ENCODE measurements around the gene VWDE.

VWDE gene

GRCh38 chr7:12327922-12328321 is 75.7 kb downstream of the VWDE start:
- H3K4me3 ChIP-seq (ENCODE audit: low read length): no peak overlapping the region
- DNase-seq: no peak
- no peaks in the 10 kb centered on the region for H3K9me3 ChIP-seq (replicated peaks; ENCODE audit: insufficient read depth, low read length)
- no peaks in the 10 kb centered on the region for H4K20me1 ChIP-seq (ENCODE audit: insufficient read depth, low read length)
- H3K36me3 ChIP-seq (replicated peaks; ENCODE audit: insufficient read depth, low read length): no peaks in the 10 kb centered on the region
- H3F3A ChIP-seq (ENCODE audit: insufficient read depth, low read length): no peaks in the 10 kb centered on the region
- H3K27ac ChIP-seq (ENCODE audit: low read length): no peak overlapping the region
- no peak for TF ChIP-seq CTCF (IDR thresholded peaks at IDR 0.05; ENCODE audit: low read length)
- H3K9me2 ChIP-seq (replicated peaks; ENCODE audit: insufficient read depth, low read length): no peaks in the 10 kb centered on the region
- H3K4me2 ChIP-seq (ENCODE audit: low read depth, low read length): no peak overlapping the region
- no peaks in the 10 kb centered on the region for H3K79me2 ChIP-seq (ENCODE audit: low read length)
- H3K4me1 ChIP-seq (ENCODE audit: low read length): no peaks in the 10 kb centered on the region
- no peak overlapping the region for H2AFZ ChIP-seq (ENCODE audit: low read length)
- no peak overlapping the region for H3K9ac ChIP-seq (ENCODE audit: low read length)
- no peaks in the 10 kb centered on the region for H3K27me3 ChIP-seq (replicated peaks; ENCODE audit: insufficient read depth, low read length)

GRCh38 chr7:12325646-12326045 is 78.0 kb downstream of the VWDE start:
- Histone ChIP-seq H2AFZ (ENCODE audit: low read length) (no peak overlapping the region), H3K4me2 (ENCODE audit: low read depth, low read length) (no peak overlapping the region), H3K9me3 (replicated peaks; ENCODE audit: insufficient read depth, low read length) (no peaks in the 10 kb centered on the region), H3K36me3 (replicated peaks; ENCODE audit: insufficient read depth, low read length) (no peaks in the 10 kb centered on the region), H3K27ac (ENCODE audit: low read length) (no peak overlapping the region), H4K20me1 (ENCODE audit: insufficient read depth, low read length) (no peaks in the 10 kb centered on the region), H3K79me2 (ENCODE audit: low read length) (no peaks in the 10 kb centered on the region), H3K9ac (ENCODE audit: low read length) (no peak overlapping the region), H3F3A (ENCODE audit: insufficient read depth, low read length) (no peaks in the 10 kb centered on the region), H3K4me1 (ENCODE audit: low read length) (no peaks in the 10 kb centered on the region), H3K9me2 (replicated peaks; ENCODE audit: insufficient read depth, low read length) (no peaks in the 10 kb centered on the region), H3K27me3 (replicated peaks; ENCODE audit: insufficient read depth, low read length) (no peaks in the 10 kb centered on the region), H3K4me3 (ENCODE audit: low read length) (no peak overlapping the region)
- no peak for DNase-seq
- TF ChIP-seq EZH2phosphoT487 (IDR thresholded peaks at IDR 0.05; ENCODE audit: low read length) (no peak), CTCF (IDR thresholded peaks at IDR 0.05; ENCODE audit: low read length) (no peak), EZH2 (optimal IDR thresholded peaks at IDR 0.05; ENCODE audit: low read depth, low read length) (no peak)

GRCh38 chr7:12323415-12323814 is 80.2 kb downstream of the VWDE start:
- Histone ChIP-seq H3K9me3 (replicated peaks; ENCODE audit: insufficient read depth, low read length) (no peaks in the 10 kb centered on the region), H3K27me3 (replicated peaks; ENCODE audit: insufficient read depth, low read length) (no peaks in the 10 kb centered on the region), H2AFZ (ENCODE audit: low read length) (no peak overlapping the region), H3F3A (ENCODE audit: insufficient read depth, low read length) (no peaks in the 10 kb centered on the region), H3K4me1 (ENCODE audit: low read length) (no peaks in the 10 kb centered on the region), H4K20me1 (ENCODE audit: insufficient read depth, low read length) (no peaks in the 10 kb centered on the region), H3K27ac (ENCODE audit: low read length) (no peak overlapping the region), H3K36me3 (replicated peaks; ENCODE audit: insufficient read depth, low read length) (no peaks in the 10 kb centered on the region), H3K9me2 (replicated peaks; ENCODE audit: insufficient read depth, low read length) (no peaks in the 10 kb centered on the region), H3K4me3 (ENCODE audit: low read length) (no peak overlapping the region), H3K79me2 (ENCODE audit: low read length) (no peaks in the 10 kb centered on the region), H3K9ac (ENCODE audit: low read length) (no peak overlapping the region), H3K4me2 (ENCODE audit: low read depth, low read length) (no peak overlapping the region)
- no peak for TF ChIP-seq CTCF (IDR thresholded peaks at IDR 0.05; ENCODE audit: low read length)
- TF ChIP-seq EZH2 (optimal IDR thresholded peaks at IDR 0.05; ENCODE audit: low read depth, low read length): no peak
- no peak for TF ChIP-seq EZH2phosphoT487 (IDR thresholded peaks at IDR 0.05; ENCODE audit: low read length)
- DNase-seq: no peak

- no peak overlapping the region for H3K4me2 ChIP-seq (ENCODE audit: low read depth, low read length)
- TF ChIP-seq EZH2phosphoT487 (IDR thresholded peaks at IDR 0.05; ENCODE audit: low read length) (no peak), CTCF (IDR thresholded peaks at IDR 0.05; ENCODE audit: low read length) (no peak), EZH2 (optimal IDR thresholded peaks at IDR 0.05; ENCODE audit: low read depth, low read length) (no peak)
- no peak overlapping the region for H2AFZ ChIP-seq (ENCODE audit: low read length)
- no peak overlapping the region for H3K9ac ChIP-seq (ENCODE audit: low read length)
- no peak for DNase-seq
- H3K9me2 ChIP-seq (replicated peaks; ENCODE audit: insufficient read depth, low read length): no peaks in the 10 kb centered on the region
- no peaks in the 10 kb centered on the region for H3K9me3 ChIP-seq (replicated peaks; ENCODE audit: insufficient read depth, low read length)
- no peaks in the 10 kb centered on the region for H3F3A ChIP-seq (ENCODE audit: insufficient read depth, low read length)
- no peaks in the 10 kb centered on the region for H3K4me1 ChIP-seq (ENCODE audit: low read length)
- no peaks in the 10 kb centered on the region for H3K79me2 ChIP-seq (ENCODE audit: low read length)
- no peaks in the 10 kb centered on the region for H3K36me3 ChIP-seq (replicated peaks; ENCODE audit: insufficient read depth, low read length)
- no peaks in the 10 kb centered on the region for H4K20me1 ChIP-seq (ENCODE audit: insufficient read depth, low read length)
- H3K4me3 ChIP-seq (ENCODE audit: low read length): no peak overlapping the region
- H3K27ac ChIP-seq (ENCODE audit: low read length): no peak overlapping the region
- H3K27me3 ChIP-seq (replicated peaks; ENCODE audit: insufficient read depth, low read length): no peaks in the 10 kb centered on the region
These were observed 80.8 kb downstream of the VWDE start for GRCh38 chr7:12322903-12323300.
